ENCODE measurements around the gene ATP11B.

The ATP11B gene

DNA sequence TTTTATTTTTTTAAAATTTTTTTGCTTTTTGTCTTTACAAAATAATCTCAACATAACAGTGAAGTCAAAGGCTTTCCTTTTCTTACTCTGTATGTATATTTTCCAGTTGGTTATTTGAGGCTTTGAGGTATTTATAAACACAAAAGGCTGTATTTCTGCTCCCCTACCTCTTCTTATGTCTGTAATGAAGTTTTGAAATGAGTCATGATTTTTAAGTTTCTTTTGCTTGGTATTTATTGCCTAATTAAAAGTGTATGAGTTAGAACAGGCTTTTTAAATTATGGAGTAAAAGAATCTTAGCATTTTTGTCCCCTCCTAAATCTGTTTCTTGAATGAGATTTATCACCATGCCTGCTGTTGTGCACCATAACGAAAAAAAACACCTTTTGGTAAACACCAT is 121.0 kb downstream of the ATP11B start:
- TF ChIP-seq, protein P1, sequence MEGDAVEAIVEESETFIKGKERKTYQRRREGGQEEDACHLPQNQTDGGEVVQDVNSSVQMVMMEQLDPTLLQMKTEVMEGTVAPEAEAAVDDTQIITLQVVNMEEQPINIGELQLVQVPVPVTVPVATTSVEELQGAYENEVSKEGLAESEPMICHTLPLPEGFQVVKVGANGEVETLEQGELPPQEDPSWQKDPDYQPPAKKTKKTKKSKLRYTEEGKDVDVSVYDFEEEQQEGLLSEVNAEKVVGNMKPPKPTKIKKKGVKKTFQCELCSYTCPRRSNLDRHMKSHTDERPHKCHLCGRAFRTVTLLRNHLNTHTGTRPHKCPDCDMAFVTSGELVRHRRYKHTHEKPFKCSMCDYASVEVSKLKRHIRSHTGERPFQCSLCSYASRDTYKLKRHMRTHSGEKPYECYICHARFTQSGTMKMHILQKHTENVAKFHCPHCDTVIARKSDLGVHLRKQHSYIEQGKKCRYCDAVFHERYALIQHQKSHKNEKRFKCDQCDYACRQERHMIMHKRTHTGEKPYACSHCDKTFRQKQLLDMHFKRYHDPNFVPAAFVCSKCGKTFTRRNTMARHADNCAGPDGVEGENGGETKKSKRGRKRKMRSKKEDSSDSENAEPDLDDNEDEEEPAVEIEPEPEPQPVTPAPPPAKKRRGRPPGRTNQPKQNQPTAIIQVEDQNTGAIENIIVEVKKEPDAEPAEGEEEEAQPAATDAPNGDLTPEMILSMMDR (IDR thresholded peaks at IDR 0.05; ENCODE audit: low read depth, low read length, missing control alignments): no peak
- no peak for DNase-seq (ENCODE audit: low read depth)
- H3K4me3 ChIP-seq (ENCODE audit: low read depth, low read length): no peak overlapping the region

DNA sequence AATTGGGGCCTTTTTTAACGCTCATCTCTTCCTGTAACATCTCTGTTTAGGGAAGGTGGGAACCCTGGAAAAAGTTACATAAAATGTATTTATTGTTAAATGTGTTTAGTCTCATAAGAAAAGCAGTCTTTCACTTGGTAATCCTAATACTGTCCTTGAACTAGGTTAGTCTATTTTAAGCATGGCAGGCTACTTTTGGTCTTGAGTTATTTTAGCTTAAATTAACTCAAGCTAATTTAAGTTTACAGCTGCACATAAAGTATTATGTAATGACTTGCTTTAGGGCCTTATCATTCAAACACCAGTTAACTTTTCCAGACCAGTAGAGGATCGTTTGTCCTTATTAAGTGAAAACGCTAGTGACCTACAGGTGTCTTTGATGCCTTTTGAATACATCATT is 123.8 kb downstream of the ATP11B start:
- no peak for DNase-seq (ENCODE audit: low read depth)
- no peak overlapping the region for H3K4me3 ChIP-seq (ENCODE audit: low read depth, low read length)
- TF ChIP-seq, protein P1 (IDR thresholded peaks at IDR 0.05; ENCODE audit: low read depth, low read length, missing control alignments): no peak

DNA sequence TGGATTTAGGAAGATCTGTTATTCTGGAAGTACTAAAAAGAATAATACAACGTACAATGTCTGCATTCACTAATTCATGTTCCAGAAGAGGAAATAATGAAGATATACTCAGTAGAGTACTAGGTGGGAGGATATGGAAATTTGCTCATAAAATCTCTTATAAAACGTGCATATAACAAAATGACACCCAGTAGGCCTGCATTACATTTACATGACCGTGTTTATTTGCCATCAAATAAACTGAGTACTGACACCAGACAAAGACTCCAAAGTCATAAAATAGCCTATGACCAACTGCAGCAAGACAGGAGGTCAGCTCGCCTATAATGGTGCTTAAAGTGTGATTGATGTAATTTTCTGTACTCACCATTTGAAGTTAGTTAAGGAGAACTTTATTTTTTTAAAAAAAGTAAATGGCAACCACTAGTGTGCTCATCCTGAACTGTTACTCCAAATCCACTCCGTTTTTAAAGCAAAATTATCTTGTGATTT is 126.6 kb downstream of the ATP11B start:
- no peak overlapping the region for H3K4me3 ChIP-seq (ENCODE audit: low read depth, low read length)
- TF ChIP-seq, protein P1 (IDR thresholded peaks at IDR 0.05; ENCODE audit: low read depth, low read length, missing control alignments): no peak
- DNase-seq (ENCODE audit: low read depth): no peak

DNA sequence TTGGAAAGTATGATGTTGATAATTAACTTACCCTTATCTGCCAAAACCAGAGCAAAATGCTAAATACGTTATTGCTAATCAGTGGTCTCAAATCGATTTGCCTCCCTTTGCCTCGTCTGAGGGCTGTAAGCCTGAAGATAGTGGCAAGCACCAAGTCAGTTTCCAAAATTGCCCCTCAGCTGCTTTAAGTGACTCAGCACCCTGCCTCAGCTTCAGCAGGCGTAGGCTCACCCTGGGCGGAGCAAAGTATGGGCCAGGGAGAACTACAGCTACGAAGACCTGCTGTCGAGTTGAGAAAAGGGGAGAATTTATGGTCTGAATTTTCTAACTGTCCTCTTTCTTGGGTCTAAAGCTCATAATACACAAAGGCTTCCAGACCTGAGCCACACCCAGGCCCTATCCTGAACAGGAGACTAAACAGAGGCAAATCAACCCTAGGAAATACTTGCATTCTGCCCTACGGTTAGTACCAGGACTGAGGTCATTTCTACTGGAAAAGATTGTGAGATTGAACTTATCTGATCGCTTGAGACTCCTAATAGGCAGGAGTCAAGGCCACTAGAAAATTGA is 127.3 kb downstream of the ATP11B start:
- TF ChIP-seq, protein P1 (IDR thresholded peaks at IDR 0.05; ENCODE audit: low read depth, low read length, missing control alignments): no peak
- DNase-seq (ENCODE audit: low read depth): no peak
- no peak overlapping the region for H3K4me3 ChIP-seq (ENCODE audit: low read depth, low read length)

DNA sequence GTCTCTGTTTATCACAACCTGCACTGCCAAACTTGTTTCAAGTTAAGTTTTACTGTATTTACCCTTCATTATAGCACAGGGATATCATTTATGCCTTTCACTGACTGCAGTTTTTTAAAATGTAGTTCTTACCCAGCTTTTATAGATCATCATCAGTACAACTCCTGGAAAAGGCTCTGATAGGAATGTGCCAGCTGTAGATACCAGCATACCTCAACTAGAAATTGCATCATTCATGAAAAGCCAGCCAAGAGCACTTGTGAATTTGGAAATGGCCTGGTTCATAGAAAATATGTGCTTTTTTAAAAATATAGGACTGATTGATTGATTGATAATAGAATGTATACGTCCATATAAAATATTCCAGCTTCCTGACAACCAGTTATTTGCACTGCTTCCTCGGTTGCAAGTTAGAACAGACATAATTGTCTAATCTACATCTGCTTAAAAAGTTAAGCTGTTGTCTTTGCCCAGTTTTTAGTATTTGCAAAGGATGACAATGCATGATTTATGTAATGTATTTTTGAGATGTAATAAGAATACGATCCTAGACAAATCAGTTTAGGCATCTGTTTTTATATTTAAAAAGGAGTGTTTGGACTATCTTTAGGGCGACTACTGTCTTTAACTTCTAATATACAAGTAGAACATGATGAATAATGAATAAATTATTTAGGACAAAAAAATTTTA is 128.5 kb downstream of the ATP11B start:
- H3K4me3 ChIP-seq (ENCODE audit: low read depth, low read length): no peak overlapping the region
- DNase-seq (ENCODE audit: low read depth): no peak
- TF ChIP-seq, protein P1 (IDR thresholded peaks at IDR 0.05; ENCODE audit: low read depth, low read length, missing control alignments): no peak

DNA sequence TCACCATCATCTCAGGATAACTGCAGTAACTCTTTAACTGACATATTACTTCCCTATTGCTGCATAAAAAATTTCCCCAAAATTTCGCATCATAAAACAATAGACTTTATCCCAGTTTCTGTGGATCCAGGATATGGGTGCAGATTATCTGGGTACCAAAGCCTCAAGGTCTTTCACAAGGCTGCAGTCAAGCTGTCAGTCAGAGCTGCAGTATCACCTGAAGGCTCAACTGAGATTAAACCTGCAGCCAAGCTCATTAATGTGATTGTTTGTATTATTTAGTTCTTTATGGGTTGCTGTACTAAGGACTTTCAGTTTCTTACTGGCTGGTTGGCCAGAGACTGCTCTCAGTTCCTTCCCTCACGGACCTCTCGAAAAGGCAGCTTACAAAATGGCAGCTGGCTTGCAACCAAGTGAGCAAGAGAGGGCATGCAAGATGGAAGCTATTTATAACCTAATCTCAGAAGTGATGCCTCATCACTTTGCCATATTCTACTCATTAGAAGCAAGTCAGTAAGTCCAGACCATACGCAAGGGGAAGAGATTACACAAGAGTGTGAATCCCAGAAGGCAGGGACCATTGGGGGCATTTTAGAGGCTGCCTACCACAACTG is 132.1 kb downstream of the ATP11B start:
- TF ChIP-seq, protein P1 (IDR thresholded peaks at IDR 0.05; ENCODE audit: low read depth, low read length, missing control alignments): no peak
- H3K4me3 ChIP-seq (ENCODE audit: low read depth, low read length): no peak overlapping the region
- peak; percentile 66 for DNase-seq (ENCODE audit: low read depth)
